Activated CD4-positive, alpha-beta T cell treated with anti-CD3 and anti-CD28 coated beads for 4 hours (primary cell): ENCODE measurements around the gene ATOSA.

Experiments
- DNase-seq, 2 donors: peaks; one replicate each; pipeline ENCODE4 v3.0.0-alpha.2; 2020

The ATOSA gene

GRCh38 chr15:52679232-52680040, at the start of gene ATOSA:
ATOSA (minus strand) TSS chr15:52679388; CDS start chr15:52678021, 1,367 bp downstream.
- peak; percentile 85 to 86 for DNase-seq

GRCh38 chr15:52728899-52729298, 49.7 kb upstream of the ATOSA start:
- DNase-seq: no peak

- DNase-seq: no peak
Observed at GRCh38 chr15:52727815-52728214, 48.6 kb upstream of the ATOSA start.

GRCh38 chr15:52726195-52726594, 47.0 kb upstream of the ATOSA start:
- DNase-seq: no peak

GRCh38 chr15:52718551-52718950, 39.4 kb upstream of the ATOSA start:
- no peak for DNase-seq

GRCh38 chr15:52717924-52718323, 38.7 kb upstream of the ATOSA start:
- no peak for DNase-seq

GRCh38 chr15:52717481-52717880, 38.3 kb upstream of the ATOSA start:
- DNase-seq: no peak

GRCh38 chr15:52716536-52716935, 37.3 kb upstream of the ATOSA start:
- no peak for DNase-seq

GRCh38 chr15:52715411-52715810, 36.2 kb upstream of the ATOSA start:
- DNase-seq: no peak

- no peak for DNase-seq
Observed at GRCh38 chr15:52714968-52715367, 35.8 kb upstream of the ATOSA start.

- no peak for DNase-seq
Observed at GRCh38 chr15:52710708-52711389, 31.7 kb upstream of the ATOSA start.

- no peak for DNase-seq
Observed at GRCh38 chr15:52710050-52710707, 31.0 kb upstream of the ATOSA start.

- no peak for DNase-seq
Observed at GRCh38 chr15:52709187-52709981, 30.2 kb upstream of the ATOSA start.

GRCh38 chr15:52706091-52706490, 26.9 kb upstream of the ATOSA start:
- no peak for DNase-seq

- no peak for DNase-seq
Observed at GRCh38 chr15:52702390-52702789, 23.2 kb upstream of the ATOSA start.

GRCh38 chr15:52699457-52699856, 20.3 kb upstream of the ATOSA start:
- no peak for DNase-seq

GRCh38 chr15:52698514-52698913, 19.3 kb upstream of the ATOSA start:
- no peak for DNase-seq

- no peak for DNase-seq
Observed at GRCh38 chr15:52697051-52697450, 17.9 kb upstream of the ATOSA start.

GRCh38 chr15:52695154-52695553, 16.0 kb upstream of the ATOSA start:
- no peak for DNase-seq

GRCh38 chr15:52689562-52689961, 10.4 kb upstream of the ATOSA start:
- no peak for DNase-seq

- no peak for DNase-seq
Observed at GRCh38 chr15:52683580-52683979, 4.4 kb upstream of the ATOSA start.

GRCh38 chr15:52682781-52683180, 3.6 kb upstream of the ATOSA start:
- DNase-seq: no peak

GRCh38 chr15:52682200-52682599, 3.0 kb upstream of the ATOSA start:
- no peak for DNase-seq
